ENCODE data around the gene PHF21A. TPM values are rescaled to one million over a fixed set of nuclear protein-coding genes. Genes with fewer than 3 reads are reported as not detected.
"Not testable (repeated sequence)": the region's sequence is repeated elsewhere in the genome, so short reads cannot be mapped to it uniquely, and the experiment has no call there.

The PHF21A gene
- total RNA-seq, 1 donor from 2014 or later, result 8.9 TPM

GRCh38 chr11:46120346-46121300 is 631 bp downstream of the PHF21A start:
- DNase-seq (ENCODE audit: low read depth in 2 of 2), result peak; percentile 47 to 66

GRCh38 chr11:46119352-46120216 is 1.7 kb downstream of the PHF21A start:
- DNase-seq (ENCODE audit: low read depth in 2 of 2), result peak; percentile 70 to 76

- no peak for DNase-seq (ENCODE audit: low read depth in 2 of 2)
Measured at GRCh38 chr11:46118702-46119351, 2.4 kb downstream of the PHF21A start.

GRCh38 chr11:46117842-46118241 is 3.4 kb downstream of the PHF21A start:
- peak in 1 of 2 donors; percentile 8 for DNase-seq (ENCODE audit: low read depth in 2 of 2)

- not testable (repeated sequence) for DNase-seq (ENCODE audit: low read depth in 2 of 2)
Measured at GRCh38 chr11:46116712-46117037, 4.6 kb downstream of the PHF21A start.

GRCh38 chr11:46116007-46116711 is 5.1 kb downstream of the PHF21A start:
- DNase-seq (ENCODE audit: low read depth in 2 of 2), result no peak

GRCh38 chr11:46114961-46115360 is 6.3 kb downstream of the PHF21A start:
- no peak for DNase-seq (ENCODE audit: low read depth in 2 of 2)

- no peak for DNase-seq (ENCODE audit: low read depth in 2 of 2)
Measured at GRCh38 chr11:46114378-46114777, 6.9 kb downstream of the PHF21A start.

- peak; percentile 73 to 80 for DNase-seq (ENCODE audit: low read depth in 2 of 2)
Measured at GRCh38 chr11:46112961-46113607, 8.2 kb downstream of the PHF21A start.

- no peak for DNase-seq (ENCODE audit: low read depth in 2 of 2)
Measured at GRCh38 chr11:46108751-46109150, 12.5 kb downstream of the PHF21A start.

GRCh38 chr11:46107780-46108179 is 13.5 kb downstream of the PHF21A start:
- no peak for DNase-seq (ENCODE audit: low read depth in 2 of 2)

- DNase-seq (ENCODE audit: low read depth in 2 of 2), result no peak
Measured at GRCh38 chr11:46107408-46107718, 13.9 kb downstream of the PHF21A start.

- no peak for DNase-seq (ENCODE audit: low read depth in 2 of 2)
Measured at GRCh38 chr11:46106530-46107407, 14.5 kb downstream of the PHF21A start.

GRCh38 chr11:46105926-46106325 is 15.3 kb downstream of the PHF21A start:
- no peak for DNase-seq (ENCODE audit: low read depth in 2 of 2)

GRCh38 chr11:46105134-46105628 is 16.1 kb downstream of the PHF21A start:
- peak in 1 of 2 donors; percentile 23 for DNase-seq (ENCODE audit: low read depth in 2 of 2)

GRCh38 chr11:46102843-46103242 is 18.4 kb downstream of the PHF21A start:
- no peak for DNase-seq (ENCODE audit: low read depth in 2 of 2)

- DNase-seq (ENCODE audit: low read depth in 2 of 2), result no peak
Measured at GRCh38 chr11:46100670-46101069, 20.6 kb downstream of the PHF21A start.

GRCh38 chr11:46099963-46100316 is 21.3 kb downstream of the PHF21A start:
- DNase-seq (ENCODE audit: low read depth in 2 of 2), result peak; percentile 15 to 42

- no peak for DNase-seq (ENCODE audit: low read depth in 2 of 2)
Measured at GRCh38 chr11:46090375-46090774, 30.9 kb downstream of the PHF21A start.

GRCh38 chr11:46079662-46080061 is 41.6 kb downstream of the PHF21A start:
- DNase-seq (ENCODE audit: low read depth in 2 of 2), result no peak

Data from lung microvascular endothelial cell (primary cell).